Heart right ventricle (tissue), 16 donors: Measurements from ENCODE around the gene SHISAL1. TPM values are rescaled to one million over a fixed set of nuclear protein-coding genes. Genes with fewer than 3 reads are reported as not detected.

ENCODE experiments used
- ATAC-seq, 8 donors: fragments of 200-7000 bp; cut with Tn5 transposase; one replicate each; pipeline ENCODE4 v1.9.1; 2020; ENCODE audit warnings: mild to moderate bottlenecking in 8 of 8, moderate library complexity in 8 of 8, moderate number of reproducible peaks in 1 of 8
- DNase-seq, 2 donors: peaks; one replicate each; pipeline ENCODE4 v3.0.0-alpha.2; 2020
- H3K27ac ChIP-seq, 10 donors: fragments of 200-600 bp; sonication (generic) in 2 of 10; one replicate each; pipeline versions ENCODE4 v1.5.0 to v1.8.0; 2020 to 2022; ENCODE audit warnings: mild to moderate bottlenecking in 3 of 10
- H3K27me3 ChIP-seq, 7 donors: fragments of 200-600 bp; one replicate each; pipeline ENCODE4 v1.8.0; 2021 to 2022; ENCODE audit warnings: mild to moderate bottlenecking in 2 of 7
- H3K36me3 ChIP-seq, 9 donors: fragments of 200-600 bp; sonication (generic) in 1 of 9; one replicate each; pipeline versions ENCODE4 v1.5.0 to v1.8.0; 2020 to 2022; ENCODE audit warnings: mild to moderate bottlenecking in 2 of 9
- H3K4me1 ChIP-seq, 9 donors: fragments of 200-600 bp; sonication (generic) in 1 of 9; one replicate each; pipeline versions ENCODE4 v1.5.0 to v1.8.0; 2020 to 2022; ENCODE audit warnings: mild to moderate bottlenecking in 4 of 9
- H3K4me3 ChIP-seq, 10 donors: fragments of 200-600 bp; sonication (generic) in 2 of 10; one replicate each; pipeline versions ENCODE4 v1.5.0 to v1.8.0; 2020 to 2022; ENCODE audit warnings: mild to moderate bottlenecking in 7 of 10, moderate library complexity in 2 of 10
- H3K9me3 ChIP-seq, 11 donors: fragments of 200-600 bp in 10 of 11; sonication (generic) in 2 of 11; one replicate each; pipeline versions ENCODE4 v1.5.0 to v1.8.0; 2013 to 2022; ENCODE audit warnings: mild to moderate bottlenecking in 2 of 11, control low read depth in 1 of 11, moderate library complexity in 1 of 11
- CTCF ChIP-seq, 9 donors: fragments of 200-600 bp; sonication (generic) in 2 of 9; IDR thresholded peaks; one replicate each; pipeline versions ENCODE4 v1.5.0 to v1.8.0; 2021 to 2022; ENCODE audit warnings: antibody characterized with exemption in 9 of 9, mild to moderate bottlenecking in 5 of 9, moderate library complexity in 1 of 9
- WGBS, 2 donors: extraction: QIAGEN DNeasy Blood & Tissue Kit; methylation state at CpG; one replicate each; pipeline ENCODE4 v1.1.7; 2013; ENCODE audit warnings: inconsistent platforms in 1 of 2; 5-methylcytosine and 5-hydroxymethylcytosine counted together
- intact Hi-C, 10 donors: fragments of 100-400 bp; cut with DNase I; formaldehyde crosslinking; loops; one replicate each; pipeline versions ENCODE4 v1.11.1 to v1.14.2; 2022
- polyA plus RNA-seq, 2 donors: library from polyadenylated mRNA; stranded (reverse); fragments of 200-250 nt; gene quantifications; one replicate each; pipeline ENCODE4 v1.2.3, GENCODE V29; 2013
- total RNA-seq, 10 donors: library from RNA; stranded (reverse); fragmentation: NEBNext Ultra II Directional in 3 of 10; extraction: Animal tissue kit (Norgen Biotek cat#: 25700) in 3 of 10; gene quantifications; one replicate each; pipeline versions ENCODE4 v1.2.1 to v1.2.4, GENCODE V29; 2021 to 2023
- donor health status: Arrhythmogenic right ventricular cardiomyopathy.
- donor health status: ischemic (EF 13 %, LVEDD 7.1; RV severe dilation, severe dysfunction).
- donor health status: healthy with polysubstance abuse.
- donor health status: DM: no; HTN: yes; CAD: no.
- donor health status: DM: no; HTN: no; CAD: no.
- donor health status: ischemic (EF 25% LVEDD 6.9; RV normal size, moderate dysfunction).
- donor health status: ischemic (EF 25% LVEDD 5.7; RV mildly dilated, moderate dysfunction).
- donor health status: healthy.
- donor health status: DM: yes; HTN: yes; CAD: no.
- donor health status: Ischemic cardiomyopathy.
- donor health status: ischemic (EF 35%, LVEDD 5.7; RV mildly dilated, moderate dysfunction).
- donor health status: nonischemic (EF 11% LVEDD 7.7; RV severe dilation, severe dysfunction).
- donor health status: DM: yes; HTN: yes; CAD: no.
- donor health status: PGD.
- donor health status: ischemic (EF 29% LVEDD 5.4; RV normal size, mild dysfunction).
- donor health status: nonischemic (EF 23%, LVEDD 6.1; RV moderate dilation, normal function).

SHISAL1 gene
- total and polyA plus RNA-seq, 12 donors: 0.15 to 1.7 (median 0.63) TPM

GRCh38 chr22:44256556-44257485 is 55.9 kb downstream of the SHISAL1 start:
- H3K36me3 ChIP-seq: no peaks in the 10 kb centered on the region
- intact Hi-C loops: no loop called here
- ATAC-seq: no peak
- WGBS, 2 donors: 47 to 50% methylated on average over 13 of the region's 13 CpGs
- H3K27me3 ChIP-seq: peaks cover 0 to 9% (median 0%) of the 10 kb centered on the region in 7 donors
- H3K4me1 ChIP-seq: peaks cover 0 to 3% (median 0%) of the 10 kb centered on the region in 9 donors
- no peak overlapping the region for H3K27ac ChIP-seq
- no peaks in the 10 kb centered on the region for H3K9me3 ChIP-seq
- H3K4me3 ChIP-seq: no peak overlapping the region
- no peak for TF ChIP-seq CTCF (IDR thresholded peaks at IDR 0.05)
- DNase-seq: no peak

- intact Hi-C loops: no loop called here
- peaks cover 0 to 9% (median 0%) of the 10 kb centered on the region in 7 donors for H3K27me3 ChIP-seq
- 81 to 88% methylated on average over 6 of the region's 6 CpGs for WGBS, 2 donors
- H3K9me3 ChIP-seq: peaks cover 0 to under 1% (median 0%) of the 10 kb centered on the region in 11 donors
- ATAC-seq (no peak), DNase-seq (no peak)
- H3K27ac ChIP-seq: no peak overlapping the region
- H3K36me3 ChIP-seq: no peaks in the 10 kb centered on the region
- TF ChIP-seq CTCF (IDR thresholded peaks at IDR 0.05): no peak
- no peaks in the 10 kb centered on the region for H3K4me1 ChIP-seq
- H3K4me3 ChIP-seq: no peak overlapping the region
Observed at GRCh38 chr22:44256085-44256484, 56.7 kb downstream of the SHISAL1 start.

GRCh38 chr22:44254811-44255210 is 57.9 kb downstream of the SHISAL1 start:
- no peak overlapping the region for H3K4me3 ChIP-seq
- peaks cover 0 to 13% (median 5%) of the 10 kb centered on the region in 11 donors for H3K9me3 ChIP-seq
- peaks cover 0 to 9% (median 0%) of the 10 kb centered on the region in 7 donors for H3K27me3 ChIP-seq
- H3K27ac ChIP-seq: no peak overlapping the region
- DNase-seq (no peak), ATAC-seq (no peak)
- intact Hi-C loops: no loop called here
- 71 to 86% methylated on average over 2 of the region's 2 CpGs for WGBS, 2 donors
- H3K36me3 ChIP-seq: no peaks in the 10 kb centered on the region
- TF ChIP-seq CTCF (IDR thresholded peaks at IDR 0.05): no peak
- no peaks in the 10 kb centered on the region for H3K4me1 ChIP-seq

- ATAC-seq (no peak), DNase-seq (no peak)
- Histone ChIP-seq H3K27me3 (peaks cover 0 to 5% (median 0%) of the 10 kb centered on the region in 7 donors), H3K27ac (no peak overlapping the region), H3K4me3 (no peak overlapping the region), H3K9me3 (peaks cover 0 to 29% (median 9%) of the 10 kb centered on the region in 11 donors), H3K36me3 (no peaks in the 10 kb centered on the region), H3K4me1 (peaks cover 0 to 5% (median 0%) of the 10 kb centered on the region in 9 donors)
- intact Hi-C loops: no loop called here
- no peak for TF ChIP-seq CTCF (IDR thresholded peaks at IDR 0.05)
- WGBS, 2 donors: 88 to 90% methylated on average over 12 of the region's 12 CpGs
Observed at GRCh38 chr22:44249376-44250147, 63.2 kb downstream of the SHISAL1 start.
